T47D (cell line): Measurements from ENCODE around the gene CCDC152.
"Not testable (repeated sequence)": the region's sequence is repeated elsewhere in the genome, so short reads cannot be mapped to it uniquely, and the experiment has no call there.

Source experiments
- DNase-seq, 2 experiments: peaks; one replicate each; pipeline versions ENCODE4 v3.0.0 to v3.0.0-alpha.2; 2011 to 2012; ENCODE audit warnings: low read depth in 1 of 2, low spot score in 1 of 2
- JUND ChIP-seq: IDR thresholded peaks from 2 replicates; pipeline ENCODE4 v1.6.1; 2012; ENCODE audit warnings: low read depth
- in situ Hi-C: cut with HindIII; loops from 2 replicates; pipeline ENCODE4 v1.10.0; 2016; ENCODE audit warnings: low sequenced_read_pairs, low pct_unique_long_range_greater_than_20kb

The CCDC152 gene

DNA sequence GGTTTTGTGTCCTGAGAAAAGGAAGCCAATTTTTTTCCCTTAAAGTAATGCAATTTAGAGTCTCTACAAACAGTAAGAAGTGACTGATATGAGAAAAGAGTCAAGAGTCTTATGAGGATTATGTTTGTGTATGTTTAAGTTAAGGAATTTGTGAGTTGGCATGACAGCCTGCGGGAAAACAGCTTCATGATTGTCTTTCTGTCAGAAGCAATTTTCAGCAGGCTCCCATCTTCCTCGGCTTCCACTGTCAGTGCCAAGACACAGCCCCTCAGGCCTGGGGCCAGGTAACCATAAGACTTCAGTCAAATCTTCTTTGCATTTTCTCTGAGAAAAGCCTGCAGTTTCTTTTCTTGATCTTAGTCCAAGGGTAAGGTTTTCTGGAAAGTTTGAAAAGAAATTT lies 72.1 kb downstream of the CCDC152 start:
- no peak for TF ChIP-seq JUND
- in situ Hi-C loops: no loop called here
- DNase-seq: no peak

DNA sequence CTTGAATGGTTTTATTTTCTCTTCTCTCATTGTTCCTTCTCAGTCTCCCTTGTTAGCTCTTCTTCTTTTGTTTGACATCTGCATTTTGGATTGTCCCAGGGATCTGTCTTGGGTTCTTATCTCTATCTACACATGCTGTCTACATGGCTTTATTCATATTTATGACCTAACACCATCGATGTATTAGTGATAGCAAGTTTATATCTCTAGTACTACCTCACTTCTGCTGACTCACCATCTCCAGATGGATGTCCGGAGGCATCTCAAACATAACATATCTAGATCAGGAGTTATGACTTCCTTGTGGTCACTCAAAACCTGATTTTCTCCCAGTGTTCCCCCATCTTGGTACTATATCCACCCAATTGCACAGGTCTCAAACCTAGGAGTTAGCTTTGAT lies 74.3 kb downstream of the CCDC152 start:
- DNase-seq: no peak
- in situ Hi-C loops: no loop called here
- no peak for TF ChIP-seq JUND

DNA sequence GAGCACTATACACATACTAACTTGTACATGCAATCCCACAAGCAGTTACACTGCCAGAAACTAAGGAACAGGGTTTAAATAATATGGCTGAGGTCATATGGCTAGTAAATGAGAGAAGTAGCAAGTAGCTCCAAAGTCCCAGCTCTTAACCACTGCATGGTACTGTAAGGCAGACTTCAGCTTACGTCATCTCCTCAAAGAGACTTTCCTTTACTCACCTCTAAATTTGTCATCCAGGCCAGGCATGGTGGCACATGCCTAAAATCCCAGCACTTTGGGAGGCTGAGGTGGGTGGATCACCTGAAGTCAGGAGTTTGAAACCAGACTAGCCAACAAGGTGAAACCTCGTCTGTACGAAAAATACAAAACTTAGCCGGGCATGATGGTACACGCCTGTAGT lies 75.4 kb downstream of the CCDC152 start:
- DNase-seq: no peak
- in situ Hi-C loops: no loop called here
- TF ChIP-seq JUND: no peak

DNA sequence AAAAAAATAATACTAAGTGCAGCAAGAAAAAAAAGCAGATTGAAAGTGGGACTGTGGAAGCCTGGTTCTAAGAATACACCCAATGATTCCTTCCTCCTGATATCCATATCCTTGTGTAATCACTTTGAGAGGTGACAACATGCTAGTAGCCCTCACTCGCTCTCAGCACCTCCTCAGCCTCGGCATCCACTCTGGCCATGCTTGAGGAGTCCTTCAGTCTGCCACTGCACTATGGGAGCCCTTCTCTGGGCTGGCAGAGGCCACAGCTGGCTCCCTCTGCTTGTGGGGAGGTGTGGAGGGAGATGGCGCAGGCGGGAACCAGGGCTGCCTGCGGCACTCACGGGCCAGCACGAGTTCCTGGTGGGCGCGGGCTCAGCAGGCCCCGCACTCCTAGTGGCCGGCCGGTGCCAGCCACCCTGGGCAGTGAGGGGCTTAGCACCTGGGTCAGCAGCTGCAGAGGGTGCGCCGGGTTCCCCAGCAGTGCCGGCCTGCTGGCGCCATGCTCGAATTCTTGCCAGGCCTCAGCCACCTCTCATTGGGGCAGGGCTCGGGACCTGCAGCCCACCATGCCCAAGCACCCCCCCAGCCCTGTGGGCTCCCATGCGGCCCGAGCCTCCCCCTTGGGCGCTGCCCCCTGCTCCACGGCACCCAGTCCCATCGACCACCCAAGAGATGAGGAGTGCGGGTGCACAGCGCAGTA lies 79.6 kb downstream of the CCDC152 start:
- in situ Hi-C loops: no loop called here
- no peak for DNase-seq
- TF ChIP-seq JUND: no peak

DNA sequence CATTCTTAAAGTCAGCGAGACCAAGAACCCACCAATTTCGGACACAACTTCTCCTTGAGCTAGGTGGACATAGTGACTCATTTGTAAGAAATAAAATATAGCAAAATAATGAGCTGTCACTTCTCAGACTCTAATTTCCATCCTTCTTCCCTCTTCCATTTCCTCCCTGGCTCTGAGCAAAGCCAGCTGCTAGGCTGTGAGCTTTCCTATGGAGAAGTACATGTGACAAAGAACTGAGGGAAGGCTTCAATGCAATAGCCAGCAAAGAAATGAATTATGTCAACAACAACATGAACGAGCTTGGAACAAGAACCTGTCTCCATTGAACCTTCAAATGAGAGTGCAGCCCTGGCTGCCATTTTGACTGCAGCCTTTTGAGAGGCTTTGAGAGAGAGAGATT lies 81.0 kb downstream of the CCDC152 start:
- no peak for TF ChIP-seq JUND
- in situ Hi-C loops: no loop called here
- DNase-seq: no peak

DNA sequence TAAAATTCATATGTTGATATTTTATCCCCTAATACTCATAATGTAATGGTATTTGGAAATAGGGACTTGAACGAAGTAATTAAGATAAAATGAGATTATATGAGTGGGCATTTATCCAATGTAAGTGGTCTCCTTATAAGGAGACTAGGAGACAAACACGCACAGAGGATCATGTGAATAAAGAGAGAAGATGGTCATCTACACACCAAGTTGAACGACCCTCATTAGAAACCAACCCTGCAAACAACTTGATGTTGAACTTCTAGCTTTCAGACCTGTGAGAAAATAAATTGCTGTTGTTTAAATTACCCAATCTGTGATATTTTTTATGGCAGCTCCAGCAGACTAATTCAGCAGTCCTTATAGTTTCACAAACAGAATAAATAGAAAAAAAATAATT lies 82.6 kb downstream of the CCDC152 start:
- no peak for TF ChIP-seq JUND
- in situ Hi-C loops: no loop called here

DNA sequence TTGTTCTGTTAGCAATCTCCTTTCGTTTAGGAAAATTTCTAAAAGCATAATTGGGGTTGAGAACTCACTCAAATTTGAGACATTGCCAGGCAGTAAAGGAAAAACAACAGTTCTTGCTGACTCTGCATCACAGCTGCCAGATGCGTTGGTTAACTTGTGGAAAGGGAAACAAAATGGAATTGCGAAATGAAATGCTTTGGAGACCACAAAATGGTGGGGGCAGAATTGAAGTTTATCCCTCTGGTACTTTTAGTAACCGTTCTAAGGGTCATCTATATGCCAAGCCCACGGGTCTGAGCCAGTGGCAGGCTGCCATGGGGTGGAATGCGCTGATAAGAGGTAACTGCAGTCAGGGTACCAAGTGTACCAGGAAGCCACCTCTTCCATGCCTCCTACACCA lies 83.7 kb downstream of the CCDC152 start:
- no peak for DNase-seq
- in situ Hi-C loops: no loop called here
- no peak for TF ChIP-seq JUND

More for the DNA sequence above, 82.6 kb downstream of the CCDC152 start:
- DNase-seq: no peak

DNA sequence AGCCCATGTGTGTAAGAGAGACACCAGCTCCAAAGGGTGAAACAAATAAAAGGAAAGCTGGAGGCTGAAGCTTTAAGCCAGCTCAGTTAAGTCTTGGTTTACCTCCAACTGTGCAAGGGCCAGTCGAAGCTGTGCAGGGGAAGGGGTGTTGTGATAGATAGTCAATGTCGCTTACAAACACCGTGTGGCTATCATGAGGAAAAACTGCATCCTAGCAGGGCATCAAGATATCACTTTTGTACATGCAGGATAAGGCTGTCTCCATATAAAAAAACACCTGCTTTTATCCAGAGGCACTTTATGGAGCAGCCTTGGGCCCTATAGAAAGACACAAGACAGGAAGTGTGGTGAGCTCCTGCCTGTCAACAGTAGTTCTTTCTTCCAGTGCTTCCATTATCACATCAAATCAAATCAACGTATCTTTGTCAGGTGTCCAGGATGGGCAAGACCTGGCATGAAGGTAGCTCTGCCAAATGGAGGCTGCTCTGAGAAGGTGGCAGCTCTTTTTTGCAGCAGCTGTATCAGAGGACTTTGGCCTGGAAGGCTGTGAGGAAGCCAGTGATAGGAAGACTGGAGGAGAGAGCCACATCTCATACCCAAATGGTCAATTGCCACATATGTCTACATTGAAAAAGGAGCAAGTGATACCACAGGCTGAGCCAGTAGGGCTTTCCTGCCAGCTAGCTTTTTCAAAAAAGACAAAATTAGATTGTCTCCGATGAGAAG lies 84.4 kb downstream of the CCDC152 start:
- in situ Hi-C loops: no loop called here
- DNase-seq: no peak
- TF ChIP-seq JUND: no peak

DNA sequence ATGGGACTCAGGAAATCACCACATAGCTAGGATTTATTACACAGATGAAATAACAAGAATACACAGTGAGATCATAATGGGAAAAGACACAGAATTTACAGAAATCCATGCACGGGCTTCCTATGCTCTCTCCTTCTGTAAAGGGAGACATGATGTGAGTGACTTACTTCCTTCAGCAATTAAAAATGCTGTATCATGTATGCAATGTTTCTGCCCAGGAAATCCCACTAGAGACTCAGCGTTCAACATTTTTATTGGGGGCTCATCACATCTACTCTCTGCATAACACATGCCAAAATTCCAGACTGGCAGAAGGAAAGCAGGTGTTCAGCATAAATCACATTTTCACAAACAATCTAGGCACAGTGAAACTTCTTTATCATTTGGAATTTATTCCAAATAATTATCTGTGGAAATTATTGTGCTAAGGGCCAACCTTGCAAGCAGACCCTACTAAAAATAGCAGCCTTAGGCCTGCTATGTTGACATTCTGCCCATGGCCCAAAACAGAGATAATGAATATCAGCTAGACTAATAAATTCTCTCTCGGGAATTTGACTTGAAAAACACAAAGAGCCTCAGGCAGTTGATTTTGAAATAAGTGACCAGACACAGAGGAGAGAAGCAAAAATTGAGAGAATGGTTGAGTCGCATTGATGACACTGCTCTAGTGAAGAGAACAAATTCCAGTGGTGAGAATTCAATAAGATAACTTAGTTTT lies 86.5 kb downstream of the CCDC152 start:
- no peak for TF ChIP-seq JUND
- DNase-seq: no peak
- in situ Hi-C loops: no loop called here

DNA sequence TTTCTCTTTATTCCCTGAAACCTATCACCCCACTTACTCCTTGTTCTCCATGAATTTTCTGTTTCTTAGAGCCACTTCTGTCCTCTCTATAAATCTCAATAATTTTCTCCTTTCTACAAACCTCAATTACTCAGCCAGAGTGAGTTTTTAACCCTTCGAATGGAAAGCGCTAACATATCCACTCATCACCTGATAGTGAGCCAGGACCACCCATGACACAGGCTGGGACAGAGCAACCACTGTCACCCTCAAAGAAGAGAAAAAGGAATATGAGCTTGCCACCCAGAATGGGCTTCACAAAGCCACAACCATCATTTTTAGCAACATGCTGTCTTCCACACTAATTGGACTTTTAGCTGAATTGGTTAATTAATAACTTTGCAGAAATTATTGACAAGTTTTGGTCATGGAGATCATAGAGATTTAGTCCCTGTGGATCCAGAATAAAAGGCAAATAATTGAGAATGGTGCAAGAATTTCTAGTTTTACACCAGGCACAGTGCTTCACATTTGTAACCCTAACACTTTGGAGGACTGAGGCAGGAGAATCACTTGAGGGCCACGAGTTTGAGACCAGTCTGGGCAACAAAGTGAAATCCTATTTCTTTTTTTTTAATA lies 87.2 kb downstream of the CCDC152 start:
- no peak for DNase-seq
- in situ Hi-C loops: no loop called here
- no peak for TF ChIP-seq JUND

DNA sequence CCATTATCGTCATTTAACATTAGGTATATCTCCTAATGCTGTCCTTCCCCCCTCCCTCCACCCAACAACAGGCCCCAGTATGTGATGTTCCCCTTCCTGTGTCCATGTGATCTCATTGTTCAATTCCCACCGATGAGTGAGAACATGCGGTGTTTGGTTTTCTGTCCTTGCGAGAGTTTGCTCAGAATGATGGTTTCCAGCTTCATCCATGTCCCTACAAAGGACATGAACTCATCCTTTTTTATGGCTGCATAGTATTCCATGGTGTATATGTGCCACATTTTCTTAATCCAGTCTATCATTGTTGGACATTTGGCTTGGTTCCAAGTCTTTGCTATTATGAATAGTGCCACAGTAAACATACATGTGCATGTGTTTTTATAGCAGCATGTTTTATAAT lies 87.8 kb downstream of the CCDC152 start:
- DNase-seq, in situ Hi-C loops: not testable (repeated sequence)

DNA sequence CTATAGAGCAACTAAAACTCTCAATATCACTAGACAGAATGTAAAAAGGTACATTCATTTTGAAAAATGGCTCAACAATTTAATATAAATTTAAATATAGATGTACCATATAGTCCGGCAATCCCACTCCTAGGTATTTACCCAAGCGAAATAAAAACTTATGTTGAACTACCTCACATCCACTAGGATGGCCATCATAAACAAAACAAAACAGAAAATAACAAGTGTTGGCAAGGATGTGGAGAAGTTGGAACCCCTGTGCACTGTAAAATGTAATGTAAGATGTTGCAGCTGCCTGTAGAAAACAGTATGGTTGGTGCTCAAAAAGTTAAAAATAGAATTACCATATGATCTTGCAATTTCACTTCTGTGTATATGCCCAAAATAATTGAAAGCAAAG lies 91.9 kb downstream of the CCDC152 start:
- in situ Hi-C loops: no loop called here
- no peak for TF ChIP-seq JUND
- DNase-seq: no peak

DNA sequence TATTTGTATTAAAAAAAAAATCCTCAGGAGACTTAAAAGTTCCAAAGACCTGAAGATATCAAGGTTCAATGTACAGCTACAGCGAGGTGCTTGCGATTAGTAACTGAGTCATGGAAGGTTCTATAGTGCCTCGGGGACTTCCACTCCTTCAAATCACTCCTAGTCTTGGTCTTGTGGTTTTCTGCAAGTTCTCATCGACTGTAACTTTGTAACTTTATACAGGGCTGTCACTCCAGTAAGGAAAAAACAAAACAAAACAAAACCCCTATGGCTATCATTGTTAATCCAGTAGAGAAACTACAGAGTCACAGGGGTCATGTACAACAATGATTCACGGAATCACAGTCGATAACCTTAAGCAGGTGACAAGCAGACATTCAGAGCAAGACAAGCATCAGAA lies 94.9 kb downstream of the CCDC152 start:
- in situ Hi-C loops: no loop called here
- no peak for TF ChIP-seq JUND

More for the DNA sequence above, 94.9 kb downstream of the CCDC152 start:
- DNase-seq: no peak
